SK-N-SH (cell line): ENCODE data around the gene MAP2K5. TPM values are rescaled to one million over a fixed set of nuclear protein-coding genes. Genes with fewer than 3 reads are reported as not detected.

Source experiments
- CTCF ChIA-PET: fragments of 300-600, 350-600 bp; formaldehyde crosslinking; extraction: SDS; loops from one replicate; lab custom pipeline; 2021; lab: Yijun Ruan, JAX
- POLR2A ChIA-PET: fragments of 350-600 bp; sonication (Branson Sonifier 250); formaldehyde crosslinking; extraction: SDS; loops from one replicate; lab custom pipeline; 2020; ENCODE audit warnings: antibody characterized with exemption, inconsistent platforms; lab: Yijun Ruan, JAX
- DNase-seq: peaks from one replicate; pipeline ENCODE4 v3.0.0; 2012
- H2AFZ ChIP-seq: fragments of 200-600 bp; sonication (generic); 2 replicates; pipeline ENCODE4 v1.8.1; 2016; ENCODE audit warnings: antibody characterized with exemption, mild to moderate bottlenecking, low read depth
- H3F3A ChIP-seq: fragments of 200-600 bp; sonication (generic); replicated peaks from 2 replicates; pipeline ENCODE3; 2016; ENCODE audit warnings: antibody characterized with exemption, mild to moderate bottlenecking; ENCODE audit not compliant: insufficient read depth
- H3K27ac ChIP-seq, 2 experiments: fragments of 200-500 bp in 1 of 2; fragments of 200-600 bp in 1 of 2; sonication (Bioruptor generic) in 1 of 2; sonication (generic), shearing (Covaris generic) in 1 of 2; 2 replicates each; pipeline versions ENCODE4 v1.5.1 to v1.6.1; 2014 to 2016; ENCODE audit warnings: low read depth in 2 of 2, inconsistent platforms in 1 of 2, low read length in 1 of 2, mild to moderate bottlenecking in 1 of 2, mixed read lengths in 1 of 2
- H3K27me3 ChIP-seq: fragments of 200-600 bp; sonication (generic), shearing (Covaris generic); 2 replicates; pipeline ENCODE4 v1.6.1; 2016; ENCODE audit warnings: mixed run types; ENCODE audit not compliant: insufficient read depth
- H3K36me3 ChIP-seq, 2 experiments: fragments of 200-500 bp in 1 of 2; fragments of 200-600 bp in 1 of 2; sonication (Bioruptor generic) in 1 of 2; sonication (generic) in 1 of 2; replicated peaks in 1 of 2; 2 replicates each; pipeline versions ENCODE3 to v1.5.1; 2014 to 2016; ENCODE audit warnings: low read length in 1 of 2, mild to moderate bottlenecking in 1 of 2; ENCODE audit not compliant: insufficient read depth in 2 of 2, control insufficient read depth in 1 of 2
- H3K4me1 ChIP-seq, 2 experiments: fragments of 200-500 bp in 1 of 2; fragments of 200-600 bp in 1 of 2; sonication (Bioruptor generic) in 1 of 2; sonication (generic), shearing (Covaris generic) in 1 of 2; 2 replicates each; pipeline versions ENCODE4 v1.5.1 to v1.6.1; 2014 to 2016; ENCODE audit warnings: low read depth in 1 of 2, low read length in 1 of 2, mixed run types in 1 of 2; ENCODE audit not compliant: insufficient read depth in 2 of 2, control insufficient read depth in 1 of 2
- H3K4me2 ChIP-seq: fragments of 200-600 bp; sonication (generic), shearing (Covaris generic); 2 replicates; pipeline ENCODE4 v1.6.1; 2017; ENCODE audit warnings: mixed run types
- H3K4me3 ChIP-seq, 2 experiments: fragments of 200-500 bp in 1 of 2; fragments of 200-600 bp in 1 of 2; sonication (Bioruptor generic) in 1 of 2; sonication (generic), shearing (Covaris generic) in 1 of 2; 2 replicates each; pipeline versions ENCODE4 v1.5.1 to v1.8.1; 2014 to 2016; ENCODE audit warnings: low read depth in 2 of 2, inconsistent platforms in 1 of 2, low read length in 1 of 2, mild to moderate bottlenecking in 1 of 2, mixed read lengths in 1 of 2, moderate library complexity in 1 of 2
- H3K79me2 ChIP-seq: fragments of 200-600 bp; sonication (generic); 2 replicates; pipeline ENCODE4 v1.8.1; 2017; ENCODE audit warnings: mild to moderate bottlenecking; ENCODE audit not compliant: insufficient read depth
- H3K9ac ChIP-seq: fragments of 200-600 bp; sonication (generic); 2 replicates; pipeline ENCODE4 v1.6.1; 2017; ENCODE audit warnings: mixed run types
- H3K9me2 ChIP-seq: fragments of 200-600 bp; sonication (generic); 2 replicates; pipeline ENCODE4 v1.6.1; 2017; ENCODE audit warnings: mixed run types
- H3K9me3 ChIP-seq: fragments of 200-600 bp; sonication (generic); 2 replicates; pipeline ENCODE4 v1.6.1; 2017; ENCODE audit warnings: mixed run types, mild to moderate bottlenecking, moderate library complexity
- H4K20me1 ChIP-seq: fragments of 200-600 bp; sonication (generic); 2 replicates; pipeline ENCODE4 v1.6.1; 2017; ENCODE audit warnings: mild to moderate bottlenecking, mixed run types; ENCODE audit not compliant: insufficient read depth
- CHD2 ChIP-seq: fragments of 150-350 bp; IDR thresholded peaks from 2 replicates; pipeline ENCODE4 v1.6.1; 2018; ENCODE audit warnings: low read length; ENCODE audit not compliant: partially characterized antibody
- CTCF ChIP-seq: fragments of 200-600 bp; sonication (generic); IDR thresholded peaks from 2 replicates; pipeline ENCODE4 v1.6.1; 2017; ENCODE audit warnings: antibody characterized with exemption, mild to moderate bottlenecking, moderate library complexity
- ELF1 ChIP-seq: IDR thresholded peaks from 2 replicates; pipeline ENCODE4 v1.4.0; 2012
- GABPA ChIP-seq: IDR thresholded peaks from 2 replicates; pipeline ENCODE4 v1.4.0; 2012; ENCODE audit warnings: low read depth, mild to moderate bottlenecking
- JUND ChIP-seq: IDR thresholded peaks from 2 replicates; pipeline ENCODE4 v1.4.0; 2012
- MAX ChIP-seq: IDR thresholded peaks from 2 replicates; pipeline ENCODE4 v1.4.0; 2012; ENCODE audit warnings: low read depth
- MXI1 ChIP-seq: IDR thresholded peaks from 2 replicates; pipeline ENCODE4 v1.6.1; 2012; ENCODE audit warnings: mild to moderate bottlenecking, low read depth, low read length, improper control_type of control experiment
- NRF1 ChIP-seq: IDR thresholded peaks from 2 replicates; pipeline ENCODE4 v1.6.1; 2012; ENCODE audit warnings: low read depth, mild to moderate bottlenecking, low read length
- PBX3 ChIP-seq: IDR thresholded peaks from 2 replicates; pipeline ENCODE4; 2012
- POLR2AphosphoS5 ChIP-seq: IDR thresholded peaks from 2 replicates; pipeline ENCODE4 v1.6.1; 2012; ENCODE audit warnings: low read depth, low read length
- TAF1 ChIP-seq: IDR thresholded peaks from 2 replicates; pipeline ENCODE4 v1.6.1; 2012; ENCODE audit warnings: low read depth, mild to moderate bottlenecking, low read length, moderate library complexity, borderline replicate concordance
- USF1 ChIP-seq: IDR thresholded peaks from 2 replicates; pipeline ENCODE4 v1.4.0; 2012; ENCODE audit warnings: low read depth, borderline replicate concordance
- USF2 ChIP-seq: fragments of 150-350 bp; IDR thresholded peaks from 2 replicates; pipeline ENCODE4 v1.6.1; 2017; ENCODE audit warnings: antibody characterized with exemption, low read length, low read depth, borderline replicate concordance
- YY1 ChIP-seq: IDR thresholded peaks from 2 replicates; pipeline ENCODE4 v1.4.0; 2012; ENCODE audit warnings: low read depth, mild to moderate bottlenecking
- ZBTB33 ChIP-seq: IDR thresholded peaks from 2 replicates; pipeline ENCODE4 v1.4.0; 2012; ENCODE audit warnings: low read depth, borderline replicate concordance
- WGBS: methylation state at CpG from one replicate; pipeline ENCODE4 v1.1.6; 2017; ENCODE audit warnings: low lambda C conversion rate; 5-methylcytosine and 5-hydroxymethylcytosine counted together
- polyA plus RNA-seq, 3 experiments: library from polyadenylated mRNA; depleted of rRNA; stranded (reverse); fragments of >200 nt; gene quantifications; 2 replicates each; pipeline ENCODE4 v1.2.3, GENCODE V29; 2012

MAP2K5 gene
- polyA plus RNA-seq, 1 of the 3 experiments (the other 2 are of a cell fraction), result 6.2 TPM

GRCh38 chr15:67521029-67521782 lies 21.3 kb upstream of the MAP2K5 start, which contains the start of gene C15orf61:
Gene C15orf61 (plus strand): TSS chr15:67521131. CDS start chr15:67521249, 118 bp downstream.
- peak within 1 kb of the TSS; percentile 82 for H3K4me3 ChIP-seq
- H3K4me2 ChIP-seq, result peak within 1 kb of the TSS; percentile 90
- peaks cover 48% of the 10 kb centered on the region for H3K79me2 ChIP-seq
- no peaks in the 10 kb centered on the region for H3K9me2 ChIP-seq
- H4K20me1 ChIP-seq, result no peaks in the 10 kb centered on the region
- H3K9me3 ChIP-seq, result no peaks in the 10 kb centered on the region
- peak; percentile 97 for DNase-seq
- peak; percentile 46; the same call in 1 of the 2 replicates for TF ChIP-seq USF2
- TF ChIP-seq MAX, result peak; percentile 96
- no peak for TF ChIP-seq PBX3
- TF ChIP-seq NRF1, result peak; percentile 89
- TF ChIP-seq TAF1, result peak; percentile 6; the same call in 1 of the 2 replicates
- 0 out of 2 replicates have a peak, but pooled peaks have one; percentile 13 for TF ChIP-seq CTCF
- TF ChIP-seq ELF1, result no peak
- TF ChIP-seq GABPA, result no peak
- TF ChIP-seq JUND, result no peak
- TF ChIP-seq USF1, result peak; percentile 87
- TF ChIP-seq YY1, result peak; percentile 27; the same call in 1 of the 2 replicates
- TF ChIP-seq POLR2AphosphoS5, result peak; percentile 62
- peak; percentile 81; the same call in 1 of the 2 replicates for TF ChIP-seq ZBTB33
- peak; percentile 93 for TF ChIP-seq CHD2
- peak; percentile 90 for TF ChIP-seq MXI1
- peak within 1 kb of the TSS; percentile 90 to 93 for H3K27ac ChIP-seq
- peaks cover 12% of the 10 kb centered on the region for H3F3A ChIP-seq
- ChIA-PET CTCF (interaction anchor here (0.9 to 1.8 kb wide), 10 partner anchors 9 to 575 kb away, joined by 3 to 5 read pairs (median 4); partner anchors contain the start of gene MAP2K5), POLR2A (interaction anchor here (0.6 to 1.6 kb wide), 6 partner anchors 20 to 312 kb away, joined by 3 to 5 read pairs (median 3); partner anchors contain the start of gene MAP2K5)
- peak within 1 kb of the TSS; percentile 92 for H2AFZ ChIP-seq
- H3K4me1 ChIP-seq, result peaks cover 12 to 20% of the 10 kb centered on the region in 2 experiments; a peak in 3 of 4 replicates
- peak within 1 kb of the TSS; percentile 80 for H3K9ac ChIP-seq
- H3K27me3 ChIP-seq, result no peaks in the 10 kb centered on the region
- 0% methylated on average over 3 of the region's 94 CpGs for WGBS
- H3K36me3 ChIP-seq, result peaks cover 0 to under 1% of the 10 kb centered on the region in 2 experiments
